Measurements from ENCODE around the gene GNG11.

- TF ChIP-seq POLR2AphosphoS5 (IDR thresholded peaks at IDR 0.05; ENCODE audit: low read depth, low read length) (no peak), POLR2A (IDR thresholded peaks at IDR 0.05; ENCODE audit: borderline replicate concordance, extremely low read depth, insufficient read depth, insufficient read length) (no peak), EZH2 (IDR thresholded peaks at IDR 0.05) (no peak), CEBPB (IDR thresholded peaks at IDR 0.05; ENCODE audit: low read depth) (no peak), MAX (IDR thresholded peaks at IDR 0.05) (no peak)
- TF ChIP-seq, protein P1, sequence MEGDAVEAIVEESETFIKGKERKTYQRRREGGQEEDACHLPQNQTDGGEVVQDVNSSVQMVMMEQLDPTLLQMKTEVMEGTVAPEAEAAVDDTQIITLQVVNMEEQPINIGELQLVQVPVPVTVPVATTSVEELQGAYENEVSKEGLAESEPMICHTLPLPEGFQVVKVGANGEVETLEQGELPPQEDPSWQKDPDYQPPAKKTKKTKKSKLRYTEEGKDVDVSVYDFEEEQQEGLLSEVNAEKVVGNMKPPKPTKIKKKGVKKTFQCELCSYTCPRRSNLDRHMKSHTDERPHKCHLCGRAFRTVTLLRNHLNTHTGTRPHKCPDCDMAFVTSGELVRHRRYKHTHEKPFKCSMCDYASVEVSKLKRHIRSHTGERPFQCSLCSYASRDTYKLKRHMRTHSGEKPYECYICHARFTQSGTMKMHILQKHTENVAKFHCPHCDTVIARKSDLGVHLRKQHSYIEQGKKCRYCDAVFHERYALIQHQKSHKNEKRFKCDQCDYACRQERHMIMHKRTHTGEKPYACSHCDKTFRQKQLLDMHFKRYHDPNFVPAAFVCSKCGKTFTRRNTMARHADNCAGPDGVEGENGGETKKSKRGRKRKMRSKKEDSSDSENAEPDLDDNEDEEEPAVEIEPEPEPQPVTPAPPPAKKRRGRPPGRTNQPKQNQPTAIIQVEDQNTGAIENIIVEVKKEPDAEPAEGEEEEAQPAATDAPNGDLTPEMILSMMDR (IDR thresholded peaks at IDR 0.05 in 2 of 3, conservative IDR thresholded peaks at IDR 0.05 in 1 of 3; ENCODE audit: borderline replicate concordance in 1 of 3, insufficient read depth in 1 of 3, low read depth in 2 of 3, low read length in 2 of 3), result no peak
- TF ChIP-seq, protein P2, sequence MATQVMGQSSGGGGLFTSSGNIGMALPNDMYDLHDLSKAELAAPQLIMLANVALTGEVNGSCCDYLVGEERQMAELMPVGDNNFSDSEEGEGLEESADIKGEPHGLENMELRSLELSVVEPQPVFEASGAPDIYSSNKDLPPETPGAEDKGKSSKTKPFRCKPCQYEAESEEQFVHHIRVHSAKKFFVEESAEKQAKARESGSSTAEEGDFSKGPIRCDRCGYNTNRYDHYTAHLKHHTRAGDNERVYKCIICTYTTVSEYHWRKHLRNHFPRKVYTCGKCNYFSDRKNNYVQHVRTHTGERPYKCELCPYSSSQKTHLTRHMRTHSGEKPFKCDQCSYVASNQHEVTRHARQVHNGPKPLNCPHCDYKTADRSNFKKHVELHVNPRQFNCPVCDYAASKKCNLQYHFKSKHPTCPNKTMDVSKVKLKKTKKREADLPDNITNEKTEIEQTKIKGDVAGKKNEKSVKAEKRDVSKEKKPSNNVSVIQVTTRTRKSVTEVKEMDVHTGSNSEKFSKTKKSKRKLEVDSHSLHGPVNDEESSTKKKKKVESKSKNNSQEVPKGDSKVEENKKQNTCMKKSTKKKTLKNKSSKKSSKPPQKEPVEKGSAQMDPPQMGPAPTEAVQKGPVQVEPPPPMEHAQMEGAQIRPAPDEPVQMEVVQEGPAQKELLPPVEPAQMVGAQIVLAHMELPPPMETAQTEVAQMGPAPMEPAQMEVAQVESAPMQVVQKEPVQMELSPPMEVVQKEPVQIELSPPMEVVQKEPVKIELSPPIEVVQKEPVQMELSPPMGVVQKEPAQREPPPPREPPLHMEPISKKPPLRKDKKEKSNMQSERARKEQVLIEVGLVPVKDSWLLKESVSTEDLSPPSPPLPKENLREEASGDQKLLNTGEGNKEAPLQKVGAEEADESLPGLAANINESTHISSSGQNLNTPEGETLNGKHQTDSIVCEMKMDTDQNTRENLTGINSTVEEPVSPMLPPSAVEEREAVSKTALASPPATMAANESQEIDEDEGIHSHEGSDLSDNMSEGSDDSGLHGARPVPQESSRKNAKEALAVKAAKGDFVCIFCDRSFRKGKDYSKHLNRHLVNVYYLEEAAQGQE (IDR thresholded peaks at IDR 0.05; ENCODE audit: low read depth), result no peak
Measured at GRCh38 chr7:93943816-93944540, 22.4 kb downstream of the GNG11 start.

Data from HCT116 (cell line).